ENCODE data around the gene GNAQ. TPM values are rescaled to one million over a fixed set of nuclear protein-coding genes. Genes with fewer than 3 reads are reported as not detected.

GNAQ gene
- total RNA-seq, 6 experiments from 2014 or later = 41.6 to 45.8 (median 44.3) TPM

- Mint-ChIP-seq H3K27ac (peak overlapping the region; percentile 44), H3K9me3 (no peaks in the 10 kb centered on the region), H3K4me3 (peak overlapping the region; percentile 39; the same call in 1 of the 2 replicates), H3K4me1 (ENCODE audit: low read depth) (peaks cover 48% of the 10 kb centered on the region), H3K36me3 (ENCODE audit: low read depth) (peaks cover 21% of the 10 kb centered on the region), H3K27me3 (ENCODE audit: insufficient read depth) (no peaks in the 10 kb centered on the region)
- 0 out of 2 replicates have a peak, but pooled peaks have one; percentile 17 for TF ChIP-seq CTCF (IDR thresholded peaks at IDR 0.05)
- DNase-seq = peak; percentile 86
Observed at GRCh38 chr9:77752554-77752953, 279.1 kb downstream of the GNAQ start.

GRCh38 chr9:77751341-77752091 is 280.1 kb downstream of the GNAQ start:
- Mint-ChIP-seq H3K27ac (peak overlapping the region; percentile 44), H3K4me1 (ENCODE audit: low read depth) (peaks cover 55% of the 10 kb centered on the region), H3K4me3 (peak overlapping the region; percentile 11; the same call in 1 of the 2 replicates), H3K36me3 (ENCODE audit: low read depth) (peaks cover 12% of the 10 kb centered on the region), H3K9me3 (no peaks in the 10 kb centered on the region), H3K27me3 (ENCODE audit: insufficient read depth) (no peaks in the 10 kb centered on the region)
- TF ChIP-seq CTCF (IDR thresholded peaks at IDR 0.05) = peak; percentile 85
- peak; percentile 52 for DNase-seq

- Mint-ChIP-seq H3K9me3 (no peaks in the 10 kb centered on the region), H3K4me3 (no peak overlapping the region; the same call in 1 of the 2 replicates), H3K27me3 (ENCODE audit: insufficient read depth) (no peaks in the 10 kb centered on the region), H3K36me3 (ENCODE audit: low read depth) (peaks cover 12% of the 10 kb centered on the region), H3K4me1 (ENCODE audit: low read depth) (peaks cover 60% of the 10 kb centered on the region), H3K27ac (peak overlapping the region; percentile 44; the same call in 1 of the 2 replicates)
- no peak for TF ChIP-seq CTCF (IDR thresholded peaks at IDR 0.05)
- DNase-seq = no peak
Observed at GRCh38 chr9:77750981-77751340, 280.6 kb downstream of the GNAQ start.

GRCh38 chr9:77750284-77750683 is 281.3 kb downstream of the GNAQ start:
- no peak for TF ChIP-seq CTCF (IDR thresholded peaks at IDR 0.05)
- Mint-ChIP-seq H3K4me1 (ENCODE audit: low read depth) (peaks cover 67% of the 10 kb centered on the region), H3K36me3 (ENCODE audit: low read depth) (0 out of 2 replicates have a peak, but pooled peaks cover 7% of the 10 kb centered on the region), H3K4me3 (no peak overlapping the region; the same call in 1 of the 2 replicates), H3K27me3 (ENCODE audit: insufficient read depth) (no peaks in the 10 kb centered on the region), H3K9me3 (no peaks in the 10 kb centered on the region), H3K27ac (no peak overlapping the region; the same call in 1 of the 2 replicates)
- DNase-seq = no peak

DNA sequence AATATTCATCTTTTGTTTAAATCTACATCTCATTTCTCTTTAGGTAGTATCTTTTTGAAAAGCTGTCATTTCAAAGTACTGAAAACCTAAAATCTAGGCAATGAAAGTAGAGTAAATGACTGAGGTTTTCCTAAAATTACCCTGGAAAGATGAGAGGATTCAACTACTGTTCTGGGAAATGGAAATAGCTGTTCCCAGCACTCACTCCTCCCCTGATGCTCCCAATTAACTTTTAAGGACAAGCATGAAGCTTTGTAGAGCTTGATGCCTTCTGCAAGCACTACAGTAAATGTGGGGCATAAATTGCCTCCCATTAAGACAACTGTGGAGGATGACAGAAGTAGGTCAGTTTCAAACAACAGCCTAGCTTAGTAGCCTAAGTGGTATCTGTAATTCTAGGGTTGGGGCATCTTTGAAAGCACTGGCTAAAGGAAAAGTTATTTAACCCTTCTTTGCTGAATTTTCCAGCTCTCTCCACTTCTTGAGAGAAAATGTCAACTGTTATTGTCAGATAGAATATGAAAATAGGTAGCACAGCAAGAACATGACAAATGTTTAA is 283.3 kb downstream of the GNAQ start:
- Mint-ChIP-seq H3K9me3 (no peaks in the 10 kb centered on the region), H3K4me1 (ENCODE audit: low read depth) (peaks cover 81% of the 10 kb centered on the region), H3K4me3 (no peak overlapping the region), H3K27me3 (ENCODE audit: insufficient read depth) (no peaks in the 10 kb centered on the region), H3K27ac (no peak overlapping the region), H3K36me3 (ENCODE audit: low read depth) (0 out of 2 replicates have a peak, but pooled peaks cover 7% of the 10 kb centered on the region)
- no peak for TF ChIP-seq CTCF (IDR thresholded peaks at IDR 0.05)
- DNase-seq = no peak

Data from HFFc6 (cell line).